HepG2 (cell line): Measurements from ENCODE around the gene COPS8. TPM values are rescaled to one million over a fixed set of nuclear protein-coding genes. Genes with fewer than 3 reads are reported as not detected.

Source experiments
- ATAC-seq: fragments of 200-7000 bp; cut with Tn5 transposase; 3 replicates; pipeline ENCODE4 v1.9.1; 2020; ENCODE audit warnings: mild to moderate bottlenecking, moderate library complexity
- BruUV-seq: library from RNA; stranded (reverse); fragments of 400-500 nt; replicated peaks from 2 replicates; lab custom pipeline; 2021; lab: Mats Ljungman, UMichigan
- CTCF ChIA-PET: fragments of 300-600 bp; formaldehyde crosslinking; extraction: SDS; loops from one replicate; lab custom pipeline; 2021; ENCODE audit warnings: low total read pairs, inconsistent platforms, low intra/inter-chr PET ratio; lab: Yijun Ruan, JAX
- POLR2A ChIA-PET: fragments of 350-600 bp; sonication (Branson Sonifier 250); formaldehyde crosslinking; loops from one replicate; lab custom pipeline; 2020; ENCODE audit warnings: antibody characterized with exemption, inconsistent platforms; lab: Yijun Ruan, JAX
- DNase-seq: peaks from one replicate; pipeline ENCODE4 v3.0.0-alpha.2; 2015; ENCODE audit warnings: low spot score
- FAIRE-seq: peaks from 3 replicates; lab custom pipeline; 2011; peaks lifted over from hg19 to GRCh38; lab: Jason Lieb, UNC
- H2AFZ ChIP-seq: one replicate; pipeline ENCODE4 v1.6.1; 2011; ENCODE audit warnings: low read length, inconsistent platforms
- H3K27ac ChIP-seq: fragments of 300-600 bp; 3 replicates; pipeline ENCODE4 v1.8.0; 2011; ENCODE audit warnings: mixed run types, mild to moderate bottlenecking, mixed read lengths, low read length, inconsistent platforms; ENCODE audit not compliant: insufficient read depth; ENCODE audit errors: extremely low read length
- H3K27me3 ChIP-seq, 2 experiments: fragments of 200-600 bp in 1 of 2; 2 replicates in 1 of 2; 3 replicates in 1 of 2; pipeline versions ENCODE4 v1.6.0 to v1.8.0; 2011; ENCODE audit warnings: low read length in 2 of 2, mild to moderate bottlenecking in 2 of 2, moderate library complexity in 2 of 2, inconsistent platforms in 1 of 2; ENCODE audit not compliant: insufficient read depth in 2 of 2, control insufficient read depth in 1 of 2
- H3K36me3 ChIP-seq, 2 experiments: fragments of 200-600 bp in 1 of 2; replicated peaks in 1 of 2; 2 replicates in 1 of 2; 3 replicates in 1 of 2; pipeline versions ENCODE4 v1.5.1 to v1.8.0; 2011; ENCODE audit warnings: low read length in 2 of 2, inconsistent platforms in 1 of 2; ENCODE audit not compliant: insufficient read depth in 2 of 2, control insufficient read depth in 1 of 2
- H3K4me1 ChIP-seq: 2 replicates; pipeline ENCODE4 v1.5.1; 2012; ENCODE audit warnings: low read length, inconsistent platforms; ENCODE audit not compliant: insufficient read depth
- H3K4me2 ChIP-seq: 2 replicates; pipeline ENCODE4 v1.6.0; 2011; ENCODE audit warnings: low read depth, low read length, inconsistent platforms
- H3K4me3 ChIP-seq, 3 experiments: fragments of 200-600 bp in 1 of 3; sonication (generic), shearing (Covaris generic) in 1 of 3; replicated peaks in 1 of 3; 2 replicates each; pipeline ENCODE4 v1.5.1; 2011 to 2016; ENCODE audit warnings: low read length in 3 of 3, inconsistent platforms in 2 of 3, low read depth in 2 of 3, mild to moderate bottlenecking in 2 of 3, control low read depth in 1 of 3, mixed read lengths in 1 of 3; ENCODE audit not compliant: insufficient read depth in 1 of 3
- H3K79me2 ChIP-seq: one replicate; pipeline ENCODE4 v1.6.1; 2011; ENCODE audit warnings: low read length, inconsistent platforms; ENCODE audit not compliant: insufficient read depth
- H3K9ac ChIP-seq: 2 replicates; pipeline ENCODE4 v1.6.0; 2011; ENCODE audit warnings: mild to moderate bottlenecking, low read depth, low read length, inconsistent platforms; ENCODE audit not compliant: insufficient read depth
- H3K9me3 ChIP-seq: 2 replicates; pipeline ENCODE4 v1.5.1; 2012; ENCODE audit warnings: mild to moderate bottlenecking, low read length
- H4K20me1 ChIP-seq: 2 replicates; pipeline ENCODE4 v1.6.0; 2011; ENCODE audit warnings: inconsistent platforms, mild to moderate bottlenecking, low read length, moderate library complexity; ENCODE audit not compliant: insufficient read depth
- ATF1 ChIP-seq: IDR thresholded peaks from 2 replicates; pipeline ENCODE4 v1.6.1; 2016; ENCODE audit warnings: mild to moderate bottlenecking, control low read depth
- ATM ChIP-seq: fragments of 450-650 bp; IDR thresholded peaks from 2 replicates; pipeline ENCODE4 v1.7.1; 2017; ENCODE audit warnings: mild to moderate bottlenecking, borderline replicate concordance
- IRF2 ChIP-seq: IDR thresholded peaks from 2 replicates; pipeline ENCODE4 v1.6.1; 2018; ENCODE audit warnings: missing genetic modification reagents, missing compliant biosample characterization
- NR2F6 ChIP-seq, 2 experiments: IDR thresholded peaks; 2 replicates each; pipeline ENCODE4 v1.6.1; 2016; ENCODE audit warnings: antibody characterized with exemption in 1 of 2, mild to moderate bottlenecking in 1 of 2
- PPARG ChIP-seq: conservative IDR thresholded peaks from 2 replicates; pipeline ENCODE4 v1.6.1; 2016; ENCODE audit warnings: missing biosample characterization, missing genetic modification reagents
- SIN3A ChIP-seq: IDR thresholded peaks from 2 replicates; pipeline ENCODE4 v1.6.1; 2011; ENCODE audit warnings: low read depth, mild to moderate bottlenecking, control low read depth, low read length, borderline replicate concordance
- SOX6 ChIP-seq, 2 experiments: fragments of 450-650 bp in 1 of 2; sonication (generic) in 1 of 2; formaldehyde crosslinking in 1 of 2; IDR thresholded peaks; 2 replicates each; pipeline versions ENCODE4 v1.4.0 to v1.6.1; 2017 to 2020; ENCODE audit warnings: antibody characterized with exemption in 1 of 2, mild to moderate bottlenecking in 1 of 2, missing genetic modification reagents in 1 of 2
- STAG1 ChIP-seq: sonication (generic); formaldehyde crosslinking; IDR thresholded peaks from 2 replicates; pipeline ENCODE4 v1.4.0; 2020; ENCODE audit warnings: missing genetic modification reagents
- ZBTB8A ChIP-seq: sonication (generic); formaldehyde crosslinking; IDR thresholded peaks from 2 replicates; pipeline ENCODE4 v1.4.0; 2020; ENCODE audit warnings: mild to moderate bottlenecking, low read depth, missing genetic modification reagents, borderline replicate concordance
- ZKSCAN5 ChIP-seq: sonication (generic); formaldehyde crosslinking; IDR thresholded peaks from 2 replicates; pipeline ENCODE4 v1.5.1; 2020; ENCODE audit warnings: mild to moderate bottlenecking, missing genetic modification reagents
- ZNF124 ChIP-seq: sonication (generic); formaldehyde crosslinking; IDR thresholded peaks from 2 replicates; pipeline ENCODE4 v1.4.0; 2020; ENCODE audit warnings: missing genetic modification reagents
- ZNF761 ChIP-seq: sonication (generic); formaldehyde crosslinking; conservative IDR thresholded peaks from 2 replicates; pipeline ENCODE4 v1.4.0; 2020; ENCODE audit warnings: mild to moderate bottlenecking, missing genetic modification reagents
- ZSCAN25 ChIP-seq: sonication (generic); formaldehyde crosslinking; IDR thresholded peaks from 2 replicates; pipeline ENCODE4 v1.8.0; 2022; ENCODE audit warnings: mild to moderate bottlenecking, missing genetic modification reagents
- WGBS: methylation state at CpG from one replicate; pipeline ENCODE4 v1.1.6; 2017; ENCODE audit warnings: low lambda C conversion rate; 5-methylcytosine and 5-hydroxymethylcytosine counted together
- in situ Hi-C: cut with HindIII; loops from 2 replicates; pipeline ENCODE4 v1.10.0; 2017; ENCODE audit warnings: low pct_unique_long_range_greater_than_20kb; ENCODE audit not compliant: extremely low pct_ligation_motif_present
- intact Hi-C: fragments of 100-400 bp; cut with micrococcal nuclease; formaldehyde crosslinking; loops from one replicate; pipeline ENCODE4 v1.10.0; 2022; ENCODE audit not compliant: unreplicated experiment
- polyA plus RNA-seq, 8 experiments: library from polyadenylated mRNA; depleted of rRNA in 3 of 8; stranded (reverse) in 7 of 8; unstranded in 1 of 8; fragments of >200 nt; fragmentation: Illumina TruSeq in 4 of 8; extraction: Trizol in 4 of 8; gene quantifications; 2 replicates each; pipeline versions ENCODE4 v1.2.1 to v1.2.3, GENCODE V29; 2011 to 2016; ENCODE audit warnings: low read depth in 4 of 8, missing spikeins in 1 of 8, mixed read lengths in 1 of 8; ENCODE audit not compliant: insufficient read depth in 1 of 8
- total RNA-seq, 5 experiments: library from RNA; depleted of rRNA; stranded (reverse); fragments of >200 nt; fragmentation: Illumina TruSeq; extraction: Trizol; gene quantifications; 2 replicates each; pipeline ENCODE4 v1.2.3, GENCODE V29; 2016; ENCODE audit warnings: low read depth in 1 of 5
- TF ChIP-seq, protein P1 (sequence below): sonication (generic); formaldehyde crosslinking; IDR thresholded peaks from 2 replicates; pipeline ENCODE4 v1.4.0; 2020; ENCODE audit warnings: low read depth, mild to moderate bottlenecking, missing genetic modification reagents
- TF ChIP-seq, protein P2 (sequence below): sonication (generic); formaldehyde crosslinking; IDR thresholded peaks from 2 replicates; pipeline ENCODE4 v1.9.0; 2021; ENCODE audit warnings: missing genetic modification reagents, borderline replicate concordance
- TF ChIP-seq, protein P3 (sequence below): sonication (generic); formaldehyde crosslinking; IDR thresholded peaks from 2 replicates; pipeline ENCODE4 v1.5.0; 2020; ENCODE audit warnings: mild to moderate bottlenecking, low read depth, missing genetic modification reagents, borderline replicate concordance
- TF ChIP-seq, protein P4 (sequence below): sonication (generic); formaldehyde crosslinking; IDR thresholded peaks from 2 replicates; pipeline ENCODE4 v1.8.1; 2022; ENCODE audit warnings: mild to moderate bottlenecking, missing genetic modification reagents
- TF ChIP-seq, protein P5 (sequence below): IDR thresholded peaks from 2 replicates; pipeline ENCODE4 v1.6.1; 2018; ENCODE audit warnings: missing genetic modification reagents

COPS8 gene
- total and polyA plus RNA-seq, 2 of the 13 experiments (the other 11 are each of a cell fraction or from before 2014, with no cell fraction given) = 86.3 to 96.6 TPM

DNA sequence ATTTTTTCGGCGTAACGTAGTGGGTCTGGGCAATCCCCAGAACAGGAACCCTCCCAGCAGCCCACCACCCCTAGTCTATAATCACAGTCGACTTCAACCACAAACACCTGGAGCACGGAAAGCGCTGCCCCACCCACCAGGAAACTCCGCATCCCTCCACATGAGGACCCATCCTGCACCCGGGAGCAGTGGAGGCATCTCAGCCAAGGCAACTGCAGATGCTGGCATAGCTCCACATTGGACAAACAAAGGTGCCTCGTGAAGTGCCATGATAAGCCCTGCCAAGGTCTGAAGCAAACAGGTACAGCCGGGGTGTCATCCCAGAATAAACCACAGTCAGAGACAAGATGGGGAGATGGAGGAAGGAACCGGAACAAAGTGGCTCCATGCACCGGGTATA is 24.3 kb upstream of the COPS8 start (continued):
- TF ChIP-seq, protein P1, sequence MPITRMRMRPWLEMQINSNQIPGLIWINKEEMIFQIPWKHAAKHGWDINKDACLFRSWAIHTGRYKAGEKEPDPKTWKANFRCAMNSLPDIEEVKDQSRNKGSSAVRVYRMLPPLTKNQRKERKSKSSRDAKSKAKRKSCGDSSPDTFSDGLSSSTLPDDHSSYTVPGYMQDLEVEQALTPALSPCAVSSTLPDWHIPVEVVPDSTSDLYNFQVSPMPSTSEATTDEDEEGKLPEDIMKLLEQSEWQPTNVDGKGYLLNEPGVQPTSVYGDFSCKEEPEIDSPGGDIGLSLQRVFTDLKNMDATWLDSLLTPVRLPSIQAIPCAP (CRISPR knock-in tag) = no peak
- TF ChIP-seq, protein P2, sequence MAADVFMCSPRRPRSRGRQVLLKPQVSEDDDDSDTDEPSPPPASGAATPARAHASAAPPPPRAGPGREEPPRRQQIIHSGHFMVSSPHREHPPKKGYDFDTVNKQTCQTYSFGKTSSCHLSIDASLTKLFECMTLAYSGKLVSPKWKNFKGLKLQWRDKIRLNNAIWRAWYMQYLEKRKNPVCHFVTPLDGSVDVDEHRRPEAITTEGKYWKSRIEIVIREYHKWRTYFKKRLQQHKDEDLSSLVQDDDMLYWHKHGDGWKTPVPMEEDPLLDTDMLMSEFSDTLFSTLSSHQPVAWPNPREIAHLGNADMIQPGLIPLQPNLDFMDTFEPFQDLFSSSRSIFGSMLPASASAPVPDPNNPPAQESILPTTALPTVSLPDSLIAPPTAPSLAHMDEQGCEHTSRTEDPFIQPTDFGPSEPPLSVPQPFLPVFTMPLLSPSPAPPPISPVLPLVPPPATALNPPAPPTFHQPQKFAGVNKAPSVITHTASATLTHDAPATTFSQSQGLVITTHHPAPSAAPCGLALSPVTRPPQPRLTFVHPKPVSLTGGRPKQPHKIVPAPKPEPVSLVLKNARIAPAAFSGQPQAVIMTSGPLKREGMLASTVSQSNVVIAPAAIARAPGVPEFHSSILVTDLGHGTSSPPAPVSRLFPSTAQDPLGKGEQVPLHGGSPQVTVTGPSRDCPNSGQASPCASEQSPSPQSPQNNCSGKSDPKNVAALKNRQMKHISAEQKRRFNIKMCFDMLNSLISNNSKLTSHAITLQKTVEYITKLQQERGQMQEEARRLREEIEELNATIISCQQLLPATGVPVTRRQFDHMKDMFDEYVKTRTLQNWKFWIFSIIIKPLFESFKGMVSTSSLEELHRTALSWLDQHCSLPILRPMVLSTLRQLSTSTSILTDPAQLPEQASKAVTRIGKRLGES (CRISPR knock-in tag) = no peak
- TF ChIP-seq ZBTB8A (CRISPR knock-in tag) (no peak), IRF2 (no peak), ATM (no peak), ZSCAN25 (CRISPR knock-in tag) (no peak), STAG1 (CRISPR knock-in tag) (no peak)
- TF ChIP-seq, protein P3, sequence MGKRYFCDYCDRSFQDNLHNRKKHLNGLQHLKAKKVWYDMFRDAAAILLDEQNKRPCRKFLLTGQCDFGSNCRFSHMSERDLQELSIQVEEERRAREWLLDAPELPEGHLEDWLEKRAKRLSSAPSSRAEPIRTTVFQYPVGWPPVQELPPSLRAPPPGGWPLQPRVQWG (CRISPR knock-in tag) = no peak

DNA sequence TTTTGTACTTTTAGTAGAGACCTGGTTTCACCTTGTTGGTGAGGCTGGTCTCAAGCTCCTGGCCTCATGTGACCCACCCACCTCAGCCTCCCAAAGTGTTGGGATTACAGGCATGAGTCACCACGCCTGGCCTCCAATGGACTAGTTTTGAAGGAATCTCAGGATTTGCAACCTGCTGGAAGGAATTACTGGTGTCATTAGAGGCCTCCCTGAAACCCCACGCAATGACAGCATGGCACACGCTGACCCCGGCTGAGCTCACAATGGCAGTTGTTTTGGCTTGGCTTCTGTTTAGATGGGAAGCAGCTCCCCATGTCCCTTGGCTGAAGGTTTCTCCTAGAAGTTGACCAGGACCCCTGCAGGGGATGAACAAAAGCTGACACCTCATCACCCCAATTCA is 23.1 kb upstream of the COPS8 start:
- DNase-seq (no peak), ATAC-seq (no peak), FAIRE-seq (no peak)
- Histone ChIP-seq H3K27ac (no peak overlapping the region), H3K4me2 (no peak overlapping the region), H3K4me1 (peaks cover 7% of the 10 kb centered on the region; the same call in 1 of the 2 replicates), H3K79me2 (no peaks in the 10 kb centered on the region), H3K36me3 (no peaks in the 10 kb centered on the region), H3K4me3 (no peak overlapping the region), H3K9ac (no peak overlapping the region), H3K27me3 (no peaks in the 10 kb centered on the region), H3K9me3 (no peaks in the 10 kb centered on the region), H2AFZ (no peak overlapping the region), H4K20me1 (no peaks in the 10 kb centered on the region; the same call in 1 of the 2 replicates)
- in situ Hi-C loops (no loop called here), intact Hi-C loops (no loop called here)
- no TSS peak for BruUV-seq
- 91% methylated on average over 4 of the region's 4 CpGs for WGBS
- ChIA-PET CTCF (no interaction called here), POLR2A (no interaction called here)
- no peak for TF ChIP-seq SOX6 (IDR thresholded peaks at IDR 0.05)
- TF ChIP-seq SOX6 (CRISPR knock-in tag; IDR thresholded peaks at IDR 0.05) = no peak
- TF ChIP-seq ZNF124 (CRISPR knock-in tag) = no peak
- TF ChIP-seq, protein P4, sequence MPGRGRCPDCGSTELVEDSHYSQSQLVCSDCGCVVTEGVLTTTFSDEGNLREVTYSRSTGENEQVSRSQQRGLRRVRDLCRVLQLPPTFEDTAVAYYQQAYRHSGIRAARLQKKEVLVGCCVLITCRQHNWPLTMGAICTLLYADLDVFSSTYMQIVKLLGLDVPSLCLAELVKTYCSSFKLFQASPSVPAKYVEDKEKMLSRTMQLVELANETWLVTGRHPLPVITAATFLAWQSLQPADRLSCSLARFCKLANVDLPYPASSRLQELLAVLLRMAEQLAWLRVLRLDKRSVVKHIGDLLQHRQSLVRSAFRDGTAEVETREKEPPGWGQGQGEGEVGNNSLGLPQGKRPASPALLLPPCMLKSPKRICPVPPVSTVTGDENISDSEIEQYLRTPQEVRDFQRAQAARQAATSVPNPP (CRISPR knock-in tag) = no peak
- no peak for TF ChIP-seq ATF1 (CRISPR knock-in tag)
- TF ChIP-seq SIN3A = no peak
- TF ChIP-seq, protein P5, sequence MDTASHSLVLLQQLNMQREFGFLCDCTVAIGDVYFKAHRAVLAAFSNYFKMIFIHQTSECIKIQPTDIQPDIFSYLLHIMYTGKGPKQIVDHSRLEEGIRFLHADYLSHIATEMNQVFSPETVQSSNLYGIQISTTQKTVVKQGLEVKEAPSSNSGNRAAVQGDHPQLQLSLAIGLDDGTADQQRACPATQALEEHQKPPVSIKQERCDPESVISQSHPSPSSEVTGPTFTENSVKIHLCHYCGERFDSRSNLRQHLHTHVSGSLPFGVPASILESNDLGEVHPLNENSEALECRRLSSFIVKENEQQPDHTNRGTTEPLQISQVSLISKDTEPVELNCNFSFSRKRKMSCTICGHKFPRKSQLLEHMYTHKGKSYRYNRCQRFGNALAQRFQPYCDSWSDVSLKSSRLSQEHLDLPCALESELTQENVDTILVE (CRISPR knock-in tag) = no peak
- TF ChIP-seq ZKSCAN5 = no peak
- TF ChIP-seq PPARG (CRISPR knock-in tag) = no peak
- no peak for TF ChIP-seq ZNF761 (CRISPR knock-in tag)
- no peak for TF ChIP-seq NR2F6 (IDR thresholded peaks at IDR 0.05)
- TF ChIP-seq NR2F6 (CRISPR knock-in tag; IDR thresholded peaks at IDR 0.05) = no peak
